Lung (tissue), 12 donors: ENCODE measurements around the gene KIF5C. TPM values are rescaled to one million over a fixed set of nuclear protein-coding genes. Genes with fewer than 3 reads are reported as not detected.

Source experiments
- ATAC-seq: fragments of 200-7000 bp; cut with Tn5 transposase; one replicate; pipeline ENCODE4 v1.9.1; 2020; ENCODE audit warnings: moderate number of reproducible peaks; ENCODE audit not compliant: insufficient read depth, low FRiP score
- DNase-seq, 3 donors: peaks; one replicate each; pipeline ENCODE4 v3.0.0-alpha.2; 2013 to 2017
- H3K27ac ChIP-seq, 2 donors: one replicate each; pipeline ENCODE4 v1.5.1; 2013; ENCODE audit warnings: mild to moderate bottlenecking in 2 of 2, moderate library complexity in 2 of 2, control low read depth in 1 of 2, inconsistent platforms in 1 of 2, low read depth in 1 of 2, low read length in 1 of 2
- H3K27me3 ChIP-seq, 3 donors: one replicate each; pipeline ENCODE4 v1.5.1; 2013; ENCODE audit warnings: low read length in 2 of 3; ENCODE audit not compliant: control insufficient read depth in 3 of 3, insufficient read depth in 3 of 3
- H3K36me3 ChIP-seq, 4 donors: one replicate each; pipeline ENCODE4 v1.5.1; 2013; ENCODE audit warnings: low read length in 4 of 4, mild to moderate bottlenecking in 1 of 4, moderate library complexity in 1 of 4; ENCODE audit not compliant: control insufficient read depth in 4 of 4, insufficient read depth in 4 of 4
- H3K4me1 ChIP-seq, 5 donors: one replicate each; pipeline ENCODE4 v1.5.1; 2013; ENCODE audit warnings: low read length in 5 of 5, mild to moderate bottlenecking in 2 of 5, moderate library complexity in 1 of 5; ENCODE audit not compliant: control insufficient read depth in 5 of 5, insufficient read depth in 5 of 5
- H3K4me3 ChIP-seq: one replicate; pipeline ENCODE4 v1.5.1; 2013; ENCODE audit warnings: mild to moderate bottlenecking, control low read depth, moderate library complexity
- H3K9ac ChIP-seq, 2 donors: one replicate each; pipeline ENCODE4 v1.5.1; 2013; ENCODE audit warnings: low read length in 2 of 2, control low read depth in 1 of 2; ENCODE audit not compliant: insufficient read depth in 1 of 2
- H3K9me3 ChIP-seq, 4 donors: one replicate each; pipeline ENCODE4 v1.5.1; 2013; ENCODE audit warnings: low read length in 3 of 4, mild to moderate bottlenecking in 1 of 4, moderate library complexity in 1 of 4; ENCODE audit not compliant: control insufficient read depth in 4 of 4, insufficient read depth in 3 of 4
- CTCF ChIP-seq: IDR thresholded peaks from 2 replicates; pipeline ENCODE4 v1.5.1; 2012; ENCODE audit warnings: mild to moderate bottlenecking; ENCODE audit errors: control extremely low read depth, extremely low read depth
- WGBS, 2 donors: extraction: QIAGEN DNeasy Blood & Tissue Kit; methylation state at CpG; one replicate each; pipeline ENCODE4 v1.1.7; 2013; 5-methylcytosine and 5-hydroxymethylcytosine counted together
- polyA plus RNA-seq, 2 donors: library from polyadenylated mRNA; stranded (reverse); fragments of 200-250 nt; gene quantifications; one replicate each; pipeline ENCODE4 v1.2.1, GENCODE V29; 2013
- total RNA-seq, 2 donors: library from RNA; depleted of rRNA in 1 of 2; stranded (reverse); fragments of >200 nt in 1 of 2; gene quantifications; one replicate each; pipeline ENCODE4 v1.2.1, GENCODE V29; 2014 to 2021
- donor health status: control.
- donor health status: control.
- donor health status: Bipolar disorder and iron deficiency.
- donor health status: healthy.
- donor health status: DM: yes; HTN: yes; CAD: no.

The KIF5C gene
- total and polyA plus RNA-seq, 4 donors, result 0.22 to 1.4 (median 0.49) TPM

GRCh38 chr2:149029307-149029965 lies 154.4 kb downstream of the KIF5C start:
- H3K27ac ChIP-seq, result no peak overlapping the region
- H3K4me1 ChIP-seq, result peaks cover 0 to 3% (median 0%) of the 10 kb centered on the region in 5 donors
- no peak for TF ChIP-seq CTCF
- 80 to 88% methylated on average over 11 of the region's 11 CpGs for WGBS, 2 donors
- ATAC-seq, result no peak
- no peaks in the 10 kb centered on the region for H3K9me3 ChIP-seq
- no peak for DNase-seq
- H3K27me3 ChIP-seq, result peaks cover 0 to 3% (median 0%) of the 10 kb centered on the region in 3 donors
- H3K36me3 ChIP-seq, result no peaks in the 10 kb centered on the region
- no peak overlapping the region for H3K4me3 ChIP-seq
- no peak overlapping the region for H3K9ac ChIP-seq

GRCh38 chr2:149031396-149031795 lies 156.4 kb downstream of the KIF5C start:
- no peak for ATAC-seq
- no peak overlapping the region for H3K9ac ChIP-seq
- TF ChIP-seq CTCF, result no peak
- WGBS, 2 donors, result 94 to 99% methylated on average over 4 of the region's 4 CpGs
- no peaks in the 10 kb centered on the region for H3K9me3 ChIP-seq
- H3K27ac ChIP-seq, result no peak overlapping the region
- no peaks in the 10 kb centered on the region for H3K36me3 ChIP-seq
- H3K4me1 ChIP-seq, result peaks cover 0 to 3% (median 0%) of the 10 kb centered on the region in 5 donors
- H3K27me3 ChIP-seq, result peaks cover 0 to 3% (median 0%) of the 10 kb centered on the region in 3 donors
- no peak overlapping the region for H3K4me3 ChIP-seq
- DNase-seq, result no peak

GRCh38 chr2:149033716-149034115 lies 158.7 kb downstream of the KIF5C start:
- H3K4me1 ChIP-seq, result peaks cover 0 to 5% (median 0%) of the 10 kb centered on the region in 5 donors
- ATAC-seq (no peak), DNase-seq (peak; percentile 50 to 69 (median 59))
- no peak overlapping the region for H3K9ac ChIP-seq
- no peak overlapping the region for H3K27ac ChIP-seq
- peaks cover 0 to 3% (median 0%) of the 10 kb centered on the region in 3 donors for H3K27me3 ChIP-seq
- no peaks in the 10 kb centered on the region for H3K9me3 ChIP-seq
- H3K4me3 ChIP-seq, result no peak overlapping the region
- TF ChIP-seq CTCF, result no peak
- 75 to 83% methylated on average over 5 to 8 of the region's 8 CpGs for WGBS, 2 donors
- no peaks in the 10 kb centered on the region for H3K36me3 ChIP-seq
